ENCODE results near the gene ADGRG7.
A peak's percentile ranks its signal among the peaks of the same experiment; 100 is the strongest.

Gene ADGRG7

DNA sequence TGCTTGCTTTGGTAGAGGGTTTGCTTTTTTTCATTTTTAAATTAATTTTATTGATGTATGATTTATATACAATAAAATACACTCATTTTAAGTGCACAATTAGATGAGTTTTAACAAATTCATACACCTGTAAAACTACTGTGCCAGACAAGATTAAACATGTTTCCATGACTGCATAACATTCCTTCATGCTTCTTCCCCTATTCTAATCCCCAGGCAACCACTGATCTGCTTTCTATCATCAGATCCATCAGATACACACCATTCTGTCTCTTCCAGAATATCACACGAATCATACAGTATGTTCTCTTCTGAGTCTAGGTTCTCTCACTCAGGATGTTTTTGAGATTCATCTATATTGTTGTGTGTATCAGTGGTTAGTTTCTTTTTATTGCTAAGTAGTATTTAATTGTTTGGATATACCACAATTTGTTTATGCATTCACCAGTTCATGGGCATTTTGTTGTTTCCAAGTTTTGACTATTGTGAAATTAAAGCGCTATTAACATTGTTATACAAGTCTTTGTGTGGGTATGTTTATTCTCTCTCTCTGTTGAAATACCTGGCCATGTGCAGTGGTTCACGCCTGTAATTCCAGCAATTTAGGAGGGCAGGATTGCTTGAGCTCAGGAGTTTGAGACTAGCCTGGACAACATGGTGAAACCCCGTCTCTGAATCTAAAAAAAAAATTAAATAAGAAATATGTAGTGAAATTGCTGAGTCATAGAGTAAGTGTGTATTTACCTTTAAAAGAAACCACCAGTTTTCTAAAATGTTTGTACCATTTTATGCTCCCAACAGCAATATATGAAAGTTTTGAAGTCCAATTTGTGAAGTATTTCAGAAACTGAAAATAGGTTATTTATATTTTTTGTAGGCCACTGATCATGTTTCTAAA, 92.9 kb downstream of the ADGRG7 start:
- no peak for DNase-seq (ENCODE audit: low read depth in 2 of 2)

DNA sequence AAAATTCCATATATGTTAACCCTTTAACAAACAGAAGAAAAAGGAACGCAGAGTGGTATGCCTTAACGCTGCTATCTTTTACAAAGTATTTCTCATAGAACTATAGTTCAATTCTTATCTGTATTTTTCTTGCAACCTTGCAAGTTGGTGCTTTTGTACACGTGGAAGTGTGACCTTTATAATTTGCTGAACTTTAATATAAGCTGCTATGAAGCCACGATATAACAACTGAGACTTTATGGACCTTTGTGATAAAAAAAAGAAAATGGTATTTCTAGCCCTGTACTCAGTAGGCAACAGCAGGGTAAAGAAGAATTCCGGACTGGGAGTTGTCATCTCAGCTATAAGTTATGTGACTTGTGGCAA, 93.6 kb downstream of the ADGRG7 start:
- DNase-seq (ENCODE audit: low read depth in 2 of 2), result no peak

DNA sequence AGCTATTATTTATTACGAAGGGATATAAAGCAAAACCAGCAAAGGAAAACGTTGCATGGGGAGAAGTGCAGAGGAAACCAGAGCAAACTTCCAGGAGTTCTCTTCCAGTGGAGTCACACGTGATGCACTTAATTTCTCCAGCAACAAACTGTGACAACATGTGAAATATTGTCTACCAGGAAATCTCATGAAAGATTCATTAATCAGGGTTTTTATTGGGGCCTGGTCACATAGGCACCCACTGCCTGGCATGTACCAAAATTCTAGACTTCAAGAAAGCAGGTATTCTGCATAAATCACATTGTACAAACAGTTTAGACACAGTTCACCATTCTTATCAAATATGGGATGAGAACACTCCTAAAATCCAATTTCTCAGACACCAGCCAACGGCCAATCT, 94.5 kb downstream of the ADGRG7 start:
- no peak for DNase-seq (ENCODE audit: low read depth in 2 of 2)

DNA sequence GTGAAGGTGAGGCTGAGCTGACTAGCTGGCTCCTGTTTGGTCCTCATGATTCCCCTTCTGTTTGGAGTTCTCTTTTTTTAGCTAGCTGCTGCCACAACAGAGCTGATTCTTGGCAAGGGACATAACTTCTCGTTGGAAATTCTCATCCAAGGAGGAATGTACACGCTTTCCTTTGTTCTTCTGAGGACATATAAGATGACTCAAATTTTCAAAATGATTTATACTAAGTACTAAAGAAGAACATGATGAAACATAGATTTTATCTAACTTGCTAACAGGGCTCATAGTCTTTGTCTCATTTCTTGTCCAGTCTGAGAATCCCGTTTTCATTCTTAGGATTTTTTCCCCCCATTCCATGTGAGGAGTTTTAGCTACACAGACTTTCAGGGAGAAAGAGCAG, 97.0 kb downstream of the ADGRG7 start:
- no peak for DNase-seq (ENCODE audit: low read depth in 2 of 2)

DNA sequence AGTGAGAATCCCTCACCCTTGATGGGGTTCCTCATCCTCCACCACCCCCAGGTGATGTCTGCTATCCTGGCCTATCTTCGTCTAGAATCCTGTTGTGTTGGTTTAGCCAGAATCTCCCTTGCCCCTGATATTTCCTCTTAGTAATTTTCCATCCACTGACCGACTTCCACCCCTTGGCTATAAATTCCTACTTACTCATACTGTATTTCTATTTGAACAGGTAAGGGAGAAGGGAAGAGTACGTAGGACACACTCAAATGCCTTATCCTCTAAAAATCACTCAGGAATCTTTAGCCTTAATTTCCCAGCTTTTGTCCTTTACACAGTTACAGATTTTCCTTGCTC, 99.2 kb downstream of the ADGRG7 start:
- no peak for DNase-seq (ENCODE audit: low read depth in 2 of 2)

DNA sequence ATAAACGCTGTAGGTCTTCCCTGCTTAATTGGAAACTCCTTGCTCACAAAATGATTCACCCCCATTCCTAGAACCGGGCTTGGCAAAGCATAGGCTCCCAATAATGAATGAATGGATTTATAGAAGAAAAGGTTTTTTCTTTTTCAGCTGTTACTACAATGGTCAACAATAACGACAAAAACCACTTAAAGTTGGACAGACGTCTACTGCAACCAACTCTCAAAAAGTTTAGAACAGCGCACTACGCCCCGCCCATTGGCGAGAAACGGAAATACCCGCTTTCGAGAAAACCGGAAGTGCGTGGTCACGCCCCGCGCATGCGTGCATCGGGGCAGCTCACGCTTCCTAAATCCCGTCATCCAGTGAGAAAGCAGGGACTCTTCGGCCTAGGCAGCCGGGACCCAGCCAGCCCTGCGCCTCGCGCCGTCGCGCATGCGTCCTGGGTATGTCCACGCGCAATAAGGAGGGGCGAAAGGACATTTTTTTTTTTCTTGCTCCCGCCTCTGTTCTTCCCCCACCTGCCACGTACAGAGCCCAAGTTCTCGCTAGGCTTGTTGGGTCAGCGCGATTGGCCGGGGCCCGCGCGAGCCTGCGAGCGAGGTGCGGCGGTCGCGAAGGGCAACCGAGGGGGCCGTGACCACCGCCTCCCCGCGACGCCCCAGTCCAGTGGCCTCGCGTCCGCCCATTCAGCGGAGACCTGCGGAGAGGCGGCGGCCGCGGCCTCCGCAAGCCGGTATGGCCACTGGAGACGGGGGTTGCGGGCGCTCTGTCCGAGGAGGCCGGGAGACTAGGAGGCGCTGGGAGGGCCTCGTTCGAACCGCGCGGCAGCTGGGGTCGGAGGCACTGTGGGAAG, 99.8 kb downstream of the ADGRG7 start, which contains the start of gene TFG:
Gene TFG, plus strand, starts transcription at position 506 of the 853 bp plus-strand sequence. CDS start 4,192 bp downstream, outside the sequence.
- peak; percentile 91 to 97 for DNase-seq (ENCODE audit: low read depth in 2 of 2)

DNA sequence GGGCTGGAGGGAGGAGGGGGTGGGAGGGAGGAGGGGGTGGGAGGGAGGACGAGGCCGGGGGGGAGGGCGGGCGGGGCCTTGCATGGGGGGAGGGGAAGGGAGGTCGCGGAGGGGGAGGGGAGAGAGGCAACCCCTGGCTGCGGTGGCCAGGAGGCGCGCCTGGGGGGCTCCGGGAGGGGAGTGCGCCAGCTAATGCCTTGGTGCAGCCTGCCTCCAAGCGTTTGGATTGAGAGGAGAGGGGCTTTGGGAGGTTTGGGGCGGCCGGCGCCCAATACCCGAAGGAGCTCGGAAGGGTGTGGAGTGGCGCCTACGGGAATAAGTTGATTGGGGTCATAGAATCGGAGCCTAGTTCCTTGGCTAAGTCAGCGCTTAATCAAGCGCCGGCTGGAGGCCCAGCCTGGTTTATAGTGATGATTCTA, 100.5 kb downstream of the ADGRG7 start:
- peak in 1 of 2 donors; percentile 29 for DNase-seq (ENCODE audit: low read depth in 2 of 2)

DNA sequence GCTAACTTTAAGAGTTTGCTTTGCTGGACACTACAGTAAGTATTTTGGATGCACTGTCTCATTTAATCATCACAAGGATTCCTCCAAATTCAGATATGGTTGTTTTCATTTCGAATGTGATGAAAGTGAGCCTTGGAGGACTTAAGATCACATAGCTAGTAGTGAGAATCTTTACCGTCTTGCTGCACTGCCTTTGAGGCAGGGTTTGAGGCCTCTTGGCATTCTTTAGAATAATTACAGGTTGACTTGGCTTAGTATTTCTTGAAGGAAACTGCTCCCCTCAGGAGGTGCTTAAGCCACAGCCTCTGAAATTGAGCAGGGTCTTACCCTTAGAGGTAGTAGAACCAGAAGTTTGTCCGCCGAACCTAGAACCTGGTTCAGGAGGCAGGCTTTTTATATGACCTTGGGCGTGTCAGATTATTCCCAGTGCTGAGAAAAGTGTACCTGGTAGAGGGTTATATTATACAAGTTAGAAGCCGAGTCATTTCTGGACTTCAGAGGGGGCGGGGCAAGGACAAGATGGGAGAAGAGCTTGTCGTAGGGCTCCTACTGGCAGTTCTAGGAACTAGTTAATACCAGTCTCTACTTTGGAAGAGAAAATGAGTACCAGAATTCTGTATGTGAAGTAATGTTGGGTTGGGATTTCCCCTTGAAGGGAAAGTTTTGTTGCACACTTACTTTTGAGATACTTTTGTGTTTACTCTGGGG, 101.0 kb downstream of the ADGRG7 start:
- peak in 1 of 2 donors; percentile 51 for DNase-seq (ENCODE audit: low read depth in 2 of 2)

DNA sequence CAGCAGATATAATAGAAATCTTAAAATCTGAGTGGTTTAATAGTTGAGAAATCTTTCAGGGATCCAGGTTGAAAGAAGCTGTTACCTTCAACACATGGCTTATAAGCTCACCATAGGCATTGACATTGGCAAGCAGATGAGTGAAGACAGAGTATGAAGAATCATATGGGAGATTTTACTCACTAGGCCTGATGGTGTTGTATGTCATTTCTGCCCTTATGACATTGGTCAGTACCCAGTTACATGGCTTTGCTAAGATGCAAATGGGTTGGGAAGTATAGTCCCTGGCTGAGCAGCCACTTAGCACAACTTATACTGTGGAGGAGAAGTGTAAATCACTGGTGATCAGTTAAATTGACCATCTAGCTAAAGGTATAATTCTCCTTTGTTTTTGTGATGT, 105.8 kb downstream of the ADGRG7 start:
- DNase-seq (ENCODE audit: low read depth in 2 of 2), result no peak

DNA sequence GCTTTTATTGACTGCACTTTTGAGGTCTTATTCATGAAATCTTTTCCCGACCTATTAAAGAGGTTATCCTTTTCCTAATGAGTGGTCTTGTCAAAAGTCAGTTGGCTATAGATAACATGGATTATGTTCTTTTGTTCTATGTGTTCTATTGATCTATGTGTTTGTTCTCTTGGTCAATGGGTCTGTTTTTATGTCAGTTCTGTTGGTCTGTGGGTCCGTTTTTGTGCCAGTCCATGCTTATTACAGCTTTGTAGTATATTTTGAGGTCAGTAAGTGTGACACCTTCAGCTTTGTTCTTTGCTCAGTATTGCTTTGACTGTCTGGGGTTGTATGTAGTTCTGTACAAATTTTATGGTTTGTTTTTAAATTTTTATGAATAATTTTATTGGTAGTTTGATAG, 107.7 kb downstream of the ADGRG7 start:
- no peak for DNase-seq (ENCODE audit: low read depth in 2 of 2)

DNA sequence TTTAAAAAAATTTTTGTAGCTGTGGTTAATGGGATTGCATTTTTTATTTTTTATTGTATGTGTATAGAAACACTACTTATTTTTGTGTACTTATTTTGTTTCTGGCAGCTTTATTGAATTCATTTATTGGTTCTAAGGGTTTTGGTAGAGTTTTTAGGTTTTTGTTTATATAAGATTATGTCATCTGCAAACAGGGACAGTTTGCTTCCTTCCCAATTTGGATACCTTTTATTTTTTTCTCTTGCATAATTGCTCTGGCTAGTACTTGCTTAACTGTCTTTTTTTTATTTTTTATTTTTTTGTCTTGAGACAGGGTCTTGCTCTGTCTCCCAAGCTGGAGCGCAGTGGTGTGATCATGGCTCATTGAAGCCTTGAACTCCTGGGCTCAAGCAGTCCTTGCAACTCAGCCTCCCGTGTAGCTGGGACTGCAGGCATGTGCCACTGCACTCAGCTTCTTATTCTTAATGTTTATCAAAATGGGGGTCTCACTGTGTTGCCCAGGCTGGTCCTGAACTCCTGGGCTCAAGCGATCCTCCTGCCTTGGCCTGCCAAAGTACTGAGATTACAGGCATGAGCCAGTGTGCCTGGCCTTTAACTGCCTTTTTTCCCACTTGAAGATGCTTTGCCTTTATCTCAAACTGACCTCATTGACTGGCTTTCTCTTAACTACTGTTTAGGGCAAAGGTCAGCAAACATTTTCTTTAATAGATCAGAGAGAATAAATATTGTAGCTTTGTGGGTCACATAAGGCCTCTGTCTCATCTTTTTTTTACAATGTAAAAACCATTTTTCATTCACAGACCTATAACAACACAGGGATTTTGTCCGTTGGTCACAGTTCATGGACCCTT, 108.5 kb downstream of the ADGRG7 start:
- DNase-seq (ENCODE audit: low read depth in 2 of 2), result no peak

DNA sequence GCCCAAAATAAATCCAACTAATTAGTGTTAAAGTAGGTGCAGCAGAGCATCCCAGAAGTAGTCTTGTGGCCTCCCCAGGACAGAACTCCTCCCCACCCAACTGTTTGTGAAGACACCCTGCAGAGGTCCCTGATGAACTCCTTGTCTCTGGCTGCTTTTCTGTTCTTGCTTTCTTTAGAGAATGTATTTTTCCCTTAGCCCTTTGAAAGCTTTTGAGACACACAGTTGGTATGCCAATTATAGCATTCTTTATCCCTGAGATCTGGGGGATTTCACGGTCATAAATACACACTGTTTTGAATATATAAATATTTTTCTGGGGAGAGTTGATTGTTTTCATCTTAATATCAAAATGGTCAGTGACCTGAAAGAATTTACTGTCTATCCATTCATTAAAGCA, 109.7 kb downstream of the ADGRG7 start:
- no peak for DNase-seq (ENCODE audit: low read depth in 2 of 2)

DNA sequence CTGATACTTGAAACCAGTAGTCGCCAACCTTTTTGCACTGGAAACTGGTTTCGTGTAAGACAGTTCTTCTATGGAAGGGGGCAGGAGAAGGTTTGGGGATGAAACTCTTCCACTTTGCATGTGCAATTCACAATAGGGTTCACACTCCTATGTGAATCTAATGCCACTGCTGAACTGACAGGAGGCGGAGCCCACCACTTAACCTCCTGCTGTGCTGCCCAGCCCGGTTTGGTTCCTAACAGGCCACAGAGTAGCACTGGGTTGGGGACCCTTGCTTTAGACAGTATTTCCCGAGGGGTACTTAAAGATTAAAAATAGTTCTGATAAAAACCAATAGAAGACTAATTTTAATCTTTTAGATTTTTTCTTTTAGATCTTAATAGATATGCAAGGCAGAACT, 111.0 kb downstream of the ADGRG7 start:
- no peak for DNase-seq (ENCODE audit: low read depth in 2 of 2)

DNA sequence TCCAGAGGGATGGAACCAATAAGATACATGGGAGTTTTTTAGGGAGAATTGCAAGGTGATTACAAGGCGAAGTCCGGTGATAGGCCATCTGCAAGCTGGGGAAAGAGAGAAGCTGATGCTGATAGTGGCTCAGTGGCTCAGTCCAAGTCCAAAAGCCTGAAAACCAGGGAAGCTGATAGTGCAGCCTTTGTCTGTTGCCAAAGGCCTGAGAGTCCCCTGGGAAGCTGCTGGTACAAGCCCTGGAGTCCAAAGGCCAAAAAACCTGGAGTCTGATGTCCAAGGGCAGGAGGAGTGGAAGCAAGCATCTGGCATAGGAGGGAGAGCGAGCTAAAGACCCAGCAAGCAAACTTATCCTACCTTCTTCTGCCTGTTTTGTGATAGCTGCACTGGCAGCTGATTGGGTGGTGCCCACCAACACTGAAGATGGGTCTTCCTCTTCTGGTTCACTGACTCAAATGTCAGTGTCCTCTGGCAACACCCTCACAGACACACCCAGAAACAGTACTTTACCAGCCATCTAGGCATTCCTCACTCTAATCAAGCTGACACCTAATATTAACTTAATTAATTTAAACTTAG, 116.6 kb downstream of the ADGRG7 start:
- DNase-seq (ENCODE audit: low read depth in 2 of 2), result no peak

DNA sequence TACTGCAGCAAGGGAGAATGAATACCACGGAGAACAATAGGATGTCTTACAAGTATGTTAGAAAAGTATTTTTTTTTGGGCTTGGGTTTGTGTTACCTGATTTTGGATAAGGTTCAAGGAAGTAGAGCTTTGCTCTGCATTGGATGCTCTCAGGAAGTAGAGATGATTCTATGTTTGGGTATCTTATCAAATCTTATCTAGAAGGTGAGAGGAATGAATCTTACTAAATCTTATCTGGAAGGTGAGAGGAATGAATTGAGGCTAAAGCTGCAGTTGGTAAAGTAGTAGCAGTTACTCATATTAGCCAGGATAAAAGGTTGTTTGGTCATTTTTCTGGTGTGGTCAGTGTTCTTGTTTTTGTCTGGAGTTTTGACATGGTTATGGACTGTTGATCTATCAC, 117.3 kb downstream of the ADGRG7 start:
- no peak for DNase-seq (ENCODE audit: low read depth in 2 of 2)

DNA sequence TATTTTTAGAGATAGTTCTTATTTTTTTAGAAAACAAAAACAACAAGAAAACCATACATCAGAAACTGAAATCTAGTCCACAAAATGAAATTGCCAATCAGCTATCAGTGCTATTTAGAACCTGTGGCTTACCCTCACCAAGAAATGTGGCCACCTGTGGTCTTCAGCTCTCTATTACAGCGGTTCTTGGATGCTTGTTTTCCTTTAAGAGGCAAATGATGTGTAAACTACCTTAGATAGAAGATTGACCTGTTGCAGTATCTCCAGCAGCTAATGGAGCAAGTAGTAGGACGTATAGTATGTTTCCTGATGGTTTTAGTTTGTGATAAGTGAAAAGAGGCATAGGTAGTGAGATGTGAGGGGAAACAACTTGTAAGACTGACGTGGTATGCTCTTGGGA, 121.1 kb downstream of the ADGRG7 start:
- no peak for DNase-seq (ENCODE audit: low read depth in 2 of 2)

DNA sequence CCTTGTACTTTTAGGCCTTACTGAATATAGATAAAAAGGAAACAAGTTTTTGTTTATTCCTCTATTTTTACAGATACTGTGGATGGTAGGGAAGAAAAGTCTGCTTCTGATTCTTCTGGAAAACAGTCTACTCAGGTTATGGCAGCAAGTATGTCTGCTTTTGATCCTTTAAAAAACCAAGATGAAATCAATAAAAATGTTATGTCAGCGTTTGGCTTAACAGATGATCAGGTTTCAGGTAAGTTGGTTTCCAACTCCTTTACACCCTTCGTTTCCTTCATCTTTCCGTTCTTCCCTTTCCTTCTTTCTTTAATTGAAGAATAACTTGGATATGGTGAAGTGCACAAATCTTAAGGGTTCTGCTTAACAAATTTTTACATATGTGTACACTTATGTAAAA, 123.0 kb downstream of the ADGRG7 start:
- DNase-seq (ENCODE audit: low read depth in 2 of 2), result no peak

DNA sequence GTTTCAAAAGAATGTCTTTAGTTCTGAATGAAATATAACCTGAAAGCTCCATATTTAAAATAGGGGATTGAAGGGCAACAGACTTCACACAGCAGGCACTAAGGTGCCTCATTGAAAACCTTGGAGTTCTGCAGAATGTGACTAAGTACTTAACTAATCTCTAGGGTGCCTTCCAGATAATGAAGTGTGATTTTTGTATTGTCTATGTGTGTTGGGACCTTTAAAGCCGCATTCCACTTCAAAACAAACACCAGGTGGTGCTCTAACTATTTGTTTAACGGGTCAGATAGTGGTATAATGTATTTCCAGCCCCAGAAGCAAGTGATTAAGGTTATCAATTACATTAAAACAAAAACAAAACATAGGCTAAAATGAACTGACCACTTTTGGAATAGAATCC, 127.9 kb downstream of the ADGRG7 start:
- DNase-seq (ENCODE audit: low read depth in 2 of 2), result no peak

DNA sequence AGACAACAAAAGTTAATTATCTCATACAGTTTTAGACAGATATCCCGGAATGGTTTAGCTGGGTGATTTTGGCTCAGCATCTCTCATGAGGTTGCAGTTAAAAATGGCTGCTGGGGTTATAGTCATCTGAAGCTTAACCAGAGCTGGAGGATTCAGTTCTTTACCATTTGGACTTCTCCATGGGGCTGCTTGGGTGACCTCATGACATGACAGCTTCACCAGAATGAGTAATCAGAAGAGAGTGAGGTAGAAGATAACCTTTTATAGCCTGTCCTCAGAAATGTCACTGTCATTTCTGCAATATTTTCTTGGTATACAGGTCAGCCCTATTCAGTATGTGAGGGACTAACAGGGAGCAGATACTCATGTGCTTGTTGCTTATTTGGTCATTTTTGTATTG, 130.8 kb downstream of the ADGRG7 start:
- no peak for DNase-seq (ENCODE audit: low read depth in 2 of 2)

DNA sequence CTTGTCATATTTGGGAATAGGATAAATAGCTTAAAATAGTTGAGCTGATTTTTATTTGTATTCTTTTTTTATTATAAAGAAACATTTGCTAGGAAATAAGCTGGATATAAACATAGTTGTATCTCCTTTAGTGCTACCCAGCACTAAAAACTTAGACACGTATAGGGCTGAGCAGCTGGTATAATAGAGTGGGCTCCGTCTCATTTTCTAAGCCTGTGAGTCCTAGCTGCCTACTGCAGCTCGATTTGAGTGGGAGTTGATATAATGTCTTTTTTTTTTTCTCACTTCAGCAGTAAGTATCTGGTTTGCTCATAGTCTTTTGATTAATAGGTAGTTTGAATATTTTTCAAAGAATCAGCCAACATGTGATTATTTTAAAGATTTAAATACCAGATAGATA, 134.1 kb downstream of the ADGRG7 start:
- DNase-seq (ENCODE audit: low read depth in 2 of 2), result no peak

DNA sequence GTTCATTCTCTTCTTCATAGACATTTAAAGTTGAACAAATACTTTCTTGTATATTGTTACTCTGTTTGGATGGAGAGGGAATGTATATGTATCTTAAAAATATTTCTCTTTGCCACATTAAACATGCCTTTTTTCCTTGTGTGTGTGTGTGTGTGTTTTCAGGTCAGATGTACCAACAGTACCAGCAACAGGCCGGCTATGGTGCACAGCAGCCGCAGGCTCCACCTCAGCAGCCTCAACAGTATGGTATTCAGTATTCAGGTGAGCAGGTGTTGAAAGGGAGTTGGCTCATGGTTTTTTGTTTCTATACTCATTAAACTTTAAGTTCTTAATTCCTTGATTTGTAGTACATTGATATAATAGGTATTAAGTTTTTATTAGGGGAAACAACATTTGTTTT, 135.3 kb downstream of the ADGRG7 start:
- DNase-seq (ENCODE audit: low read depth in 2 of 2), result no peak

All from stimulated activated CD4-positive, alpha-beta T cell treated with anti-CD3 and anti-CD28 coated beads, Interleukin-1b, Interleukin-23, amount 100 ng/mL, for 1 hour (primary cell).